HK-2 (cell line): Measurements from ENCODE around the gene SLC16A9.

Experiments
- DNase-seq: peaks from one replicate; pipeline ENCODE4 v3.0.0-alpha.2; 2018; ENCODE audit not compliant: unreplicated experiment

The SLC16A9 gene

DNA sequence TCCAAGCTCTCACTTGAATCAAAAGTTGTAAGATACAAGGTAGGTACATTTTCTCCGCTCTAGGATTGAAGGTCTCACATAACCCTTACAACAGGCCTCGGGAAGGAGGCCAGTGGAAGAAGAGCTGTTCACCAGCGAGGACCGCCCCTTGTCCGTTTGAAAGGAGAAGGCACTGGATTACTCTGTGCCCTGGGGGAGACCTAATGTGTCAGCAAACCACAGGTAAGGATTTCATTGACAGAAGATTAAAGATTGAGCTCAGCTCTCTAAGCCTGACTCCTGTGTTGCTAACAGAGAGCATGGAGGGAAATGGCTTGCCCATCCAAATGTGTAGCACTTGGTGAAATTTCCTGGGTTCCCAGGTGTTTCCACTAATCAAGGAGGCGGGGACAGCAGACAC is 81.2 kb downstream of the SLC16A9 start:
- DNase-seq: no peak

DNA sequence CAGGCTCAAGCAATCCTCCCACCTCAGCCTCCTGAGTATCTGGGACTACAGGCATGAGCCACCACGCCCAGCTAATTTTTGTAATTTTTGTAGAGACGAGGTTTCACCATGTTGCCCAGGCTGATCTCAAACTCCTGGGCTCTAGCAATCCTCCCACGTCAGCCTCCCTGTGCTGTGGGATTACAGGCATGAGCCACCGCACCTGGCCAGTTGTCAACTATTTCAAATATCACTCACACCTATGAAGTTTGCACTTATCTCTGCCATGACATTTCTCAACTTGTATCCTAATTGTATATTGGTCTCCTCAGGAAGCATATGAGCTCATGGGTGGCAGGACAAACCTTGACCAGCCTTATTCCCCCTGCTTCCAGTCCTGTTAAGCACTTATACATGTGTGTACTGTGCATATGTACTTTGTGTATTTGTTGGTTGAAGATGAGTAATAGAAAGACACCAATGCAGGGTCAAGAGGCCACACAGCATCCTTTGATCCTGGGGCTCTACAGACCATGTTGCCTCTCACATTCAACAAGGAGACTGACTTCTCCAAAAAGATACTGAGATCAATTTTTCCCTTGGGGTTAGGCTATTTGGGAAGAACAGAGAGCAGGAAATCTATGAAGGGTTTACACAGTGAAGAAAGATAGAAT is 82.2 kb downstream of the SLC16A9 start:
- no peak for DNase-seq

DNA sequence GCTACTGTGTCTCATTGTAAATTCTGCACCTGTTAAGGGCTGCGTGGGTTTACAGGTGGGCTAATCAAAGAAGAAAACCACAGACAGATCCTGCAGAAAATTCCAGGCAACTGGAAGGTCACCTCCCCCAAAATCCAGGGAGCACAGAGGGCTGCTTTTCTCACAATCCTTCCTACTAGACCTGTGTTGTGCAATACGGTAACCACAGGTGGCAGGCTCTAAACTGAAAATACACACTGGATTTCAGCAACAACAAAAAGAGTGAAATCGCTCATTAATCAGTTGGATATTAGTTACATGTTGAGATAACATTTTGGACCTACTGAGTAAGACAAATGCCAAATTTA is 83.2 kb downstream of the SLC16A9 start:
- no peak for DNase-seq

DNA sequence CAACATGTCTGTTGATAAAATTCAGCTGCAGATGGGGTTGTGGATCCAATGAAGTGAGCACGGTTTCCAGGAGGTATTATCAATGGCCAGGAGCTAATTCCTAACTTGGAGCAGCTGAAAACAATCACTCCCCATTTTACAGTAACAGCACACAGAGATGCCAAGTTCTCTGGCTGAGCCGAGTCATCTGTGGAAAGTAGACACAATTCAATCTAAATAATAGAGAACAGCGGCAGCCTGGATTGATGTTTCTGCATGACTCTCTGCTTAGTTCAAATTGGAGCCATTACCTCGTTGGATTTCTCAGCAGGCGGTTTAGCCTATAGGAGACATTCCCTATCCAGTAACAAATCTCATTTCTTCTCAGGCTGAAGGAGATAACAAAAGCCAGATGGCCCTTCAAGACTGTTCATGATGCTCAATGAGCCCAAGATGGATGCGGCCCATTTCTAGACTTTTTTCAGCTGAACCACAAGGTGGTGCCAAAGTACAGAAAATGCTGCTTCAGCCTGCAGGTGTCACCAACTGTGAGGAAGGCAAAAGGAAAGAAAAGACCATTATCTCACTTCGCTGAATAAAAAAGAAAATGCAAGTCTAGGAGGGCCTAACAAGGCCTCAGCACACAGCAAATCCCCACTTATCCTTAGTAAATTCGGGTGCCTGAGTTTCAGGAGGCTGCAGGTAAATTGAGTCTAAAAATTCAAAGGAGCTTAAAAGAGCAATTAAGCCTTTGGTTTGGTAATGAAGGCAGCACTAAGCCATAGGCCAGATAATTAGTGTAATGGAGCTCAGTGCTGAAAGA is 83.7 kb downstream of the SLC16A9 start:
- peak; percentile 46 for DNase-seq

DNA sequence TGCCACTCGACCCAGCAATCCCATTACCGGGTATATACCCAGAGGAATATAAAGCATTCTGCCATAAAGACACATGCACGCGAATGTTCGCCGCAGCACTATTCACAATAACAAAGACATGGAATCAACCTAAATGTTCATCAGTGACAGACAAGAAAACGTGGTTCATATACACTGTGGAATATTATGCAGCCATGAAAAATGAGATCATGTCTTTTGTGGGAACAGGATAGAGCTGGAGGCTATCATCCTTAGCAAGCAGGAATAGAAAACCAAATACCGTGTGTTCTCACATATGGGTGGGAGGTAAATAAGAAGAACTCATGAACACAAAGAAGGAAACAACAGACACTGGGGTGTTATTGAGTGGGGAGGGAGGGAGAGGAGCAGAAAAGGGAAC is 84.7 kb downstream of the SLC16A9 start:
- DNase-seq: no peak

DNA sequence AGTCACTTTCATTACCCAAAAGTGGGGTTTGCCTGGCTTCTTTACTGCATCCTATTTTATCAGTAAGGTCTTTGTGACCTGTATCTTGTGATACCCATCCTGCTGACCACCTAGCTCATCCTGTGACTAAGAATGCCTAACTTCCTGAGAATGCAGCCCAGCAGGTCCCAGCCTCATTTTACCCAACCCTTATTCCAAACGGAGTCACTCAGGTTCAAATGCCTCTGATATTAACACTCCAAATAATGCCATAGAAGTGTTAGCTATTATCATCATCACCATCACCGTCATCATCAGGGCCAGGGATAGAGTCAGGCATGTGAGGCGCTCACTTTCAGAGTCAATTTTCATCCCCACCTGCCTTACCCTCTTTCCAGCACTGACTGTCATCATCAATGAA is 85.5 kb downstream of the SLC16A9 start:
- DNase-seq: no peak

DNA sequence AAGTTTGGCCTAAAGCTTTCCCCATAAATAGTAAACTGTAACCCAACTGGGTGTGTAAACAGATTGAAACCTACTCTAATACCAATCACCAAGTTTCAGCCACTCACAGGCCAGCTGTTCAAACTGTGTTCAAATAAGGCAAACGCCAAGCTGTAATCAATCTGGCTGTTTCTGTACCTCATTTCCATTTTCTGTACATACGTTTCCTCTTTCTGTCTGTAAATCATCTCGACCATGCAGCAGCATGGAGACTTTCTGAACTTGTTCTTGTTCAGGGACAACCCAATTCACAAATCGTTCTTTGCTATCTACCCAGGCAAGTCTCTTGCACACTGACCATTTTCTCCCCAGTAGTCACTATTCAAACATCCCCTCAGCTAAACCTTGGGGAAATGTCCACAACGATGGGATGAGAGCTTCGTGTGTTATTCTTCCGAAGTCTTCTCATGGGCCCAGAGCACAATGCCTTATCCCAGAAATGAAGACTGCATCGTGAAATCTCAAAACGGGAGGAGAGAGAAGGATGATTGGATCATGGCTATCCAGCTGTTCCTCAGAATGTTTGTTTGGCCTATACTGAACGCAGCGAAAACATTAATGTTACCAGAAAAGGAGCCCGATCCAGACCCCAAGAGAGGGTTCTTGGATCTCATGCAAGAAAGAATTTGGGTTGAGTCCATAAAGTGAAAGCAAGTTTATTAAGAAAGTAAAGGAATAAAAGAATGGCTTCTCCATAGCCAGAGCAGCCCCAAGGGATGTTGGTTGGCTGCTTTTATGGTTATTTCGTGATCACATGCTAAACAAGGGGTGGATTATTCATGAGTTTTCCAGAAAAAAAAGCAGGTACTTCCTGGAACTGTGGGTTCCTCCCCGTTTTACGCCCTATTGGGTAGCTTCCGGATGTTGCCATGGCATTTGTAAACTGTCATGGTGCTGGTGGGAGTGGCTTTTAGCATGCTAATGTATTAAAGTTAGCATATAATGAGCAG is 86.2 kb downstream of the SLC16A9 start:
- DNase-seq: no peak

DNA sequence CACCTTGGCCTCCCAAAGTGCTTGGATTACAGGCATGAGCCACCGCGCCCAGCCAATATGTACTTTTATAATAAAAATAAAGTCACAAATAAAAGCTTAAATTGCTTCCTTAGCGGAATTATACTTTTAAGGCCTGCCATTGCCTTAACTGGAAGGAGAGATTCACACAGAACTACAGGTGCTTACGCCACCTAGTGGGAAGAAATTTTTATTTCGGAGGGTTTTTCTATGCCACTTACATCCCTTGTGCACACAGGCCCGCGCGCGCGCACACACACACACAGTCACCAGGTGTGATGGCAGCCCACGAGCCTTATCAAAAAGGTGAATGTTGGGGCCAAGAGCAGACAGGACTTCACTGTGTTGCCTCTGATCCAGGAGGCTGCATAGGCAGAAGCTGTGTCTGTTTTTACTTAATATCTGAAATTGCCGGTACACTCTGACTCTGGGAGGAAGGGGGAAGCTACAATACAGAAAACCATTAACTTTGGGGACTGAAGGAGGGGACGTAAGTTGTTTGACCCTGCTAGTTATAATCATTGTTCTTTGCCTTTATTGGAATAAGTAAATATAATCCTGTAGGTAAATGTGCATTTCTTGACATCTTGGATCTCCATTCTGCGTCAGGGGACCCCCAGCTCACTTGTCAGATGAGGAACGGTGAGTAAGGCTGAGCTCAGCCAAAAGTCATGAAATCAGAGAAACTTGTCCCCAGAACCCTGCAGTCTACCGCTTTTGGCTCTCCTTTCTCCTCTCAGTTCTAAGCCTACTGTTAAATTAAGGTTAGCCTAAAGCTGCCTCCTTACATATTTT is 87.1 kb downstream of the SLC16A9 start:
- DNase-seq: peak; percentile 48

DNA sequence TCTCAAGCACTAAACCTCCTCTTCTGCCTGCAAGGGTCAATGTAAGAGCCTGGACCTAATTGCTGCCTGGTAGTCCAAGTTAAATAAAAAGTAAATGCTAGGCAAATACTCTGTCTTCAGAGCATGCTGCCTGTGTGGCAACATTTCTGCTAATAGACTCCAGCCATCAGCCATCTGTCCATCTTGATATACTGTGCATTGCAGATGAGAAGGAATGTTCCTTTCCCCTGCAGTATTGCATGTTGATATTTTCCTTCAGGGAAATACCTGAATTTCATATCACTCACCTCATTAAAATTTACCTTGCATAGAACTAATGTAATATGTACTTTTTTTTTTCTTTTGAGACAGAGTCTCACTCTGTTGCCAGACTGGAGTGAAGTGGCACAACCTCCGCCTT is 87.9 kb downstream of the SLC16A9 start:
- no peak for DNase-seq

DNA sequence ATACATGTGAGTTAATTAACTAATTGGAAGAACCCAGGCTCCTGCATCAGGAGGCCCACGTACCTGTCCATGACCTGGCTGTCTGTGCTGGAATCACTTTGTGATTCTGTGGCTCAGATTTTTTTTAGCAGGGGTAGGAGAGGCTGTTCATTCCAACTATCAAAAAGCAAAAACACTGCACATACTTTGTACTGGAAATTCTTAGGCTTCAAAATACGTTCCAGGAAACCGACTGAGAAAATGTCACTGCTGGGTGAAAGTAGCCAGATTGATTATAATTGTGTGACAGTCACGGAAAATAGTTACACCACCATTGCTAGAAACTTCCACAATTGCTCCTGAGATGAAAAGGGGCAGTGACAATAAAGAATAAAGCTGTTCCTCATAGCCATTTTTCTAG is 91.0 kb downstream of the SLC16A9 start:
- DNase-seq: no peak

DNA sequence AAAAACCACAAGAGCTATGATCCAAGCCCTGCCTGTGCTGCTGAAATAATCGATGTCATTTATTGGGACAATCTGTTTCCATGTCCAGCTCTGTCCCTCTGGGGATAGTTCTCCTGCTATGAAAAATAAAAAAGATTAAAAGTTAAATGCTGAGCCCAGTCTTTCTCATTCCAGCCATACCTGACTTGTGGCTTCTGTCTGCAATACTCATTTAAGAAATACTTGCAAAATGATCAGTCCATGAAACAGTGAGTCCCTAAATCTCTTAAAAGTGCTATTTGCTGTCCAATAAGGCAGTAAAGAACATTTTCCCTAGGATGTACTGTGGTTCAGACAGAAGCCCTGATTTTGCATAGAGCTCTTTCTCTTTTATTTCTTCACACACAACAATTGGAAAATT is 91.7 kb downstream of the SLC16A9 start:
- DNase-seq: no peak

DNA sequence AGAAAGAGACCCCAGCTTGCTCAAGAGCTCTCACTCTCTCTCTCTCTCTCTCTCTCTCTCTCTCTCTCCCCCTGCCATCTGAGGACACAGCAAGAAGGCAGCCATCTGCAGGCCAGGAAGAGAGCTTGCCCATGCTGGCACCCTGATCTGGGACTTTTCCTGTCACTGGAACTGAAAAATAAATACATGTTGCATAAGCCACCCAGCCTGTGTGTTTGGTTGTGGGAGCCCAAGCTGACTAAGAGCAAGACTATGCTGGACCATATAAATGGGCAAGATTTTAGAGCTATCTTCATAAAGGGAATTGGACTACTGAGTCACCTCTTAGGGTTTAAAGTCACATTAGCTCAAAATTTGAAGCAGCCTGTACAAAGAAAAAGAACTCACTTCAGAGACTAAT is 98.6 kb downstream of the SLC16A9 start:
- DNase-seq: no peak

DNA sequence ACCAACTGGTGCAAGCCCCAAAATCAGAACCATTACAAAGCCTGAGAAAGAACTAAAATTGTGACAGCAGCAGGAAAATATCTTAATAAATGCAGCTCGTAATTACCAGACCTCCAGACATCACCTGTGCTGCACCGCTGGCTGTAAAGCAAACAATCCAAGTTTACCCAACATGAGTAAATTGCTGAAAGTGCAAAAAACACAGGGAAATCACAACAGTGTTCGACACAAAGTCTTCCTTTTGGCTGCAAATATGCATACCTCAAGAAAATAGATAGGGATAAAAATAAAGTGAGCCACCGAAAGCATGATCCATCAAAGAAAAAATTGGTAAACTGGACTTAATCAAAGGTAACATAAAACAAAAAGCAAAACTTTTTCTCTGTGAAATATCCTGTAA is 101.7 kb downstream of the SLC16A9 start:
- DNase-seq: no peak

DNA sequence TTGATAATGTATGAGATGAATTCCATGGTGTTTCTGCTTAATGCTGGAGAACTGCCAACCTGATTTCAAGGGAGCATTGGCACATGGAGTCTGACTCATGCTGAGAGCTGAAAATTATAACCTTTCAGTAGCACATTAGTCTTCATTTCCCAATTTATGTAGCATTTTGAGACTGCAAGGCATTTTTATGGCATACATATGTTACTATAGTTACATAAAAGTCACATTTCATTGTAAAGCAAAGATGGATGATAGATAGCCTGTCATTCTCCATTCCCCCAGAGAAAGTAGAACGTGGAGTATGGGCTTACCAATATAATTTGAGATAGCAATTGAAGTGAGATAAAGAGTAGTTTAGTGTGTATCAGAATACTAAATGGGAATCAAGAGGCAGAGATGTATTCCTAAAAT is 103.1 kb downstream of the SLC16A9 start:
- DNase-seq: no peak

DNA sequence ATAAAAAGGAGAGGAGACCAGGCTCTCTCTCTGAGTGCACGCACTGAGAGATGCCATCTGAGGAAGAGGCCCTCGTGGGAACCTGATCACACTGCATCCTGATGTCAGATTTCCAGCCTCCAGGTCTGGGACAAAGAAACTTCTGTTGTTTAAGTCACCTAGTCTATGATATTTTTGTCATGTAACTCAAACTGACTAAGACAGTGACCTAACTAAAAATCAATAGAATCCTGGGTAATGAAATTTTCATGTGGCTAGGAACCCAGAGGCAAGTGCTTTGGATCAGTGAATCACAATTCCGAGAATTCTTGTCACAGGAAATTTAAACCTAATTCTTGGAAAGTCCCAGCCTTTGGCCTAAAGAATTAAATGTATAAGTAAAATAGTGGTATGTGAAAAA is 107.7 kb downstream of the SLC16A9 start:
- DNase-seq: no peak
